ENCODE measurements around the gene POU3F1.
A peak's percentile ranks its signal among the peaks of the same experiment; 100 is the strongest.

The POU3F1 gene

DNA sequence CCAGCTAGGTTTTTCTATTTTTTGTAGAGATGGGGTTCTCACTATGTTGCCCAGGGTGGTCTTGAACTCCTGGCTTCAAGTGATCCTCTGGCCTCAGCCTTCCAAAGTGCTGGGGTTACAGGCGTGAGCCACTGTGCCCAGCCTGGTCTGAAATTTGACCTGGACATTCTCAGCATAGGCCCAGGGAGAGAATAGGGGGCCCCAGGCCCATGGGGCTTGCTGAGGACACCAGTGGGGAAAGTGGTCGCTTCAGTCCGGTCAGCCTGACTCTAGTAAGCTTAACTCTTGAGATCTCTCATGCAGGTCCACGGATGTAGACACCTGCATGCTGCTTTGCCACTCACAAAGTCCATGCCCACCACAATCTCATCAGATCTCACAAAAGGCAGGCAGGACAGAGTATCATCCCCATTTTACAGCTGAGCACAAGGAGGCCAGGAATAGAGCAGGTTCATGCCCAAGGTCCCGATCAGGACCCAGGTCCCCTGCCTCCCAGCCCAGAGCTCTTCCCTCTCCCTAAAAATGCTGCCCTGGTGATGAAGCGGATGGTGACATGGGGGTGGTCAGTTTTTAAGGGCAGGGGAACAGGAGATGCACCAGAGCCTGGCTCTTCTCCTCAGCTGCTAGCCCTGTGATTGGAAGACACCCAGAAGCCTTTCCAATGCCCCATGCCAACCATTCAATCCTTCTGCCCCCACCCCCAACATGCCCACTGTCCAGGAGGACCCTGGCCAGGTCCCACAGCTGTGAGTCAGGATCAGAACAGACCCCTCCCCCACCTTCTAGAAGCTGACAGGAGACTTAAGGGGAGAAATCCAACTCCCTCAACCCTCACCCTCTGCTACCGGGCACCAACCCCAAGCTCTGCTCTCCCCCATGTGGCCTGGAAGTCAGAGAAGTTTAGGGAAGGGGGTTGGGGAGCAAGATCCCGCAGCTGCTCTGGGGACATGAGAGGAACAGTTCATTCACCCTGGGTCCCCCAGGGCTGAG, 43.0 kb downstream of the POU3F1 start:
- peak overlapping the region; percentile 66 for H3K4me3 ChIP-seq (ENCODE audit: low read depth, low read length)
- TF ChIP-seq, protein P1, sequence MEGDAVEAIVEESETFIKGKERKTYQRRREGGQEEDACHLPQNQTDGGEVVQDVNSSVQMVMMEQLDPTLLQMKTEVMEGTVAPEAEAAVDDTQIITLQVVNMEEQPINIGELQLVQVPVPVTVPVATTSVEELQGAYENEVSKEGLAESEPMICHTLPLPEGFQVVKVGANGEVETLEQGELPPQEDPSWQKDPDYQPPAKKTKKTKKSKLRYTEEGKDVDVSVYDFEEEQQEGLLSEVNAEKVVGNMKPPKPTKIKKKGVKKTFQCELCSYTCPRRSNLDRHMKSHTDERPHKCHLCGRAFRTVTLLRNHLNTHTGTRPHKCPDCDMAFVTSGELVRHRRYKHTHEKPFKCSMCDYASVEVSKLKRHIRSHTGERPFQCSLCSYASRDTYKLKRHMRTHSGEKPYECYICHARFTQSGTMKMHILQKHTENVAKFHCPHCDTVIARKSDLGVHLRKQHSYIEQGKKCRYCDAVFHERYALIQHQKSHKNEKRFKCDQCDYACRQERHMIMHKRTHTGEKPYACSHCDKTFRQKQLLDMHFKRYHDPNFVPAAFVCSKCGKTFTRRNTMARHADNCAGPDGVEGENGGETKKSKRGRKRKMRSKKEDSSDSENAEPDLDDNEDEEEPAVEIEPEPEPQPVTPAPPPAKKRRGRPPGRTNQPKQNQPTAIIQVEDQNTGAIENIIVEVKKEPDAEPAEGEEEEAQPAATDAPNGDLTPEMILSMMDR (IDR thresholded peaks at IDR 0.05; ENCODE audit: borderline replicate concordance, insufficient read depth, low read depth, low read length): no peak

DNA sequence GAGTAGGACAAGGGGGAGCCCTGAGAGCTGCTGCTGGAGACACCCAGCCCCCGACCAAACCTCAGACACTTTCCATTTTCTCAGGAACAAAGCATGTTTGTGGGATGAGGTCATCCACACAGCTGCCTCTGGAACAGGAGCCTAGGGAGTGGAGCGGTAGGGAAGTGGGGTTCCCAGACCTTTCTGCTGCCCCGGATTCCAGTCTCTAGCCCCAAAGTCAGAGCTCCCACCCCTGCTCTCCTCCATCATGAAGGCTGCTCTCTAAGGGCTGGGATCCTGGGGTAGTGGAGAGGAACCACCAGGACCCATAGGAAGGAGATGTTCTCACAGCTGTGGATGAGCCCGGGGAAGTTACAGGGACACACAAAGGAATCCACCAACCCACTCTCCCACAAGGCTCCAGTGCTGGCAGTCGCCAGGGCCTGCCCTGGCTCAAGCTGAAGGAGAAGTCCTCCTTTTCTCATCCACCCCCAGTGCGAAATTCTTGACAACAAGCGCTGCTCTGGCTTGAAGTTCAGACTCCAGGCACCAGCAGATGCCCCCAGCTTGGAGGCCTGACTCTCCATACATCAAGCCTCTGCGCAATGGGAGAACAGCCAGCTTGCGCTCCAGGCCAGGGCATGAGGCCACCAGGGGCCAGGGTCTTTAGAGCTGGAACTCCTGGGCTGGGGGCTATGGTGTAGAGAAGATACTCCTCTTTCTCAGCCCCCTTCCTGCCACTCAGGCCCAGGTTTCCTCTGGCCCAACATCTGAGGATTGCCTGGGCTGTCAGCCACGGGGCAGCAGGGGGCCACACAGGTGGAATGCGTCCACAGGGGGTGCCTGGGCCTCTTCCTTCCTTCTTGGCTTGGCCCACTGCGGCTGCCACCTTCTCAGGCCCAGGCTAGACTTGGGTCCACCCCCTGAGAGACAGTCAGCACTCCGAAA, 45.8 kb downstream of the POU3F1 start:
- H3K4me3 ChIP-seq (ENCODE audit: low read depth, low read length): no peak overlapping the region
- TF ChIP-seq, protein P1 (IDR thresholded peaks at IDR 0.05; ENCODE audit: borderline replicate concordance, insufficient read depth, low read depth, low read length): no peak

DNA sequence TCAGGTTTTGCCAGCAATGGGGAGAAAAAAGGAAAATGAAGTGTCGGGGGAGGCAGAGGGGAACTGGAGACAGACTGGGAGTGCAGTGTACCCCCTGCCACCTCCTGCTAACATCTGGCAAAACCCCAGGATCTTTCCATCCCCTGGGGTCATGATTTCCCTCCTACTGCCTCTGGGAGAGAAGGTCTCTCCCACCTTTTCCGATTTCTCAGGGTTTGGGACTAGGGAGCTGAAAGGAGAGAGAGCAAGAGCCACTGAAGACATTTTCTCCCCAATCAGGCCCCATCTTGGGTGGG, 46.4 kb downstream of the POU3F1 start:
- no peak overlapping the region for H3K4me3 ChIP-seq (ENCODE audit: low read depth, low read length)
- TF ChIP-seq, protein P1 (IDR thresholded peaks at IDR 0.05; ENCODE audit: borderline replicate concordance, insufficient read depth, low read depth, low read length): no peak

DNA sequence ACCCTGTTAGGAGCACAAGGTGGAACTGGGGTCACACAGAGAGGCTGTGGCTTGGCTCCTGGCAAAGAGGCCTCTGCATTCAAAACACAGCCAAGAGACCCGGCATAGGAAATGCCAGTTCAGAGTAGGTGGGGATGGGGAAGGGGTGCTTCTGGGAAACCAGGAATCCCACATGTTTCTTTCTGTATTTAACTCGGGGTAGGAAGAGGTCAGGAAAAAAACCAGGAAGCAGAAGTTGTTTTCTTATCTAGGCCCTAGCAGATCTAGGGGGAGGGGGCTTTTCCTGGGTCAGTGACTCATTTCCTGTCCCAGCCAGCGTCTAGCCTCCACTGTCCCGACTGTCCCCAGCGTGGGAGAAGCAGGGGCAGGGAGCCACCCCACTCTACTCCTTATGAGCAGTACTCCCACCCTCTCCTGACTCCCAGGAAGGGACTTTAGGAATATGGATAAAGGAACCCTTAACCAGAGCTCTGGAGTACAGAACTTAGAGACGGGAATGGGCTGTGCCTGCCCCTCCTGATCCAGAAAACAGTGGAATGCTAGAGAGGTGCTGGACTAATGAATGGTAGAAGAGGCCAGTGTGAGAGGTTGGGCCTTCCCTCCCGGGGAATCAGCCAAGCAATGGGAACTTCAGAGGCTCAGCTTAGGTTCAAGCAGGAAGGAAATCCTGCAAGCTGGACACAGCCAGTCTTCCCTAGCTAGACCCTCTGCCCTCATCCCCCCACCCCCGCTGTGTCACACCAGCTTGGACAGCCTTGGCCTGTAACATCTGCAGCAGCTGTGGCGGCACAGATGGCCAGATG, 47.0 kb downstream of the POU3F1 start:
- TF ChIP-seq, protein P1 (IDR thresholded peaks at IDR 0.05; ENCODE audit: borderline replicate concordance, insufficient read depth, low read depth, low read length): no peak
- H3K4me3 ChIP-seq (ENCODE audit: low read depth, low read length): no peak overlapping the region

DNA sequence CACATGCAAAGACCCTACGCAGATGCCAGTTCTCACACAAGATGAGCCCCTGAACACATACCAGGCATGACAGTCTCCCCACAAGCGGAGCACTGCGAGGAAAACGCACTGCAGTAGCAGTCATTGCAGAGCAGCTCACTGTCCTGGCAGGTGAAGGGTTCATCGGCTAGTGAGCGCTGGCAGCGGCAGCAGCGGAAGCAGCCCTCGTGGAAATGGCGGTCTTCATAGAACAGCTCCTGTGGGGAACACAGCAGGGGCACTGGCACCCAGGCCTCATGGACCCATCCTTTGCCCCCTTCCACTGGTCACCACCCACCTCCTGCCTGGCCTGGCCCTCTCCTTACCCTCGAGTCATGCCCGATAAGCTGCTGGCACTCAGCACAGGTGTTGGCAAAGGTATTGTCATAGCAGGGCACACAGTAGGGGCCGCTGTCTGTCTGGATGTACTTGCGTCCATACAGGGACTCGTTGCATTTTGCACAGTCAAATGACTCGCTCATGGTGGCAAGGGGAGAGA, 47.6 kb downstream of the POU3F1 start:
- H3K4me3 ChIP-seq (ENCODE audit: low read depth, low read length): no peak overlapping the region
- TF ChIP-seq, protein P1 (IDR thresholded peaks at IDR 0.05; ENCODE audit: borderline replicate concordance, insufficient read depth, low read depth, low read length): no peak

DNA sequence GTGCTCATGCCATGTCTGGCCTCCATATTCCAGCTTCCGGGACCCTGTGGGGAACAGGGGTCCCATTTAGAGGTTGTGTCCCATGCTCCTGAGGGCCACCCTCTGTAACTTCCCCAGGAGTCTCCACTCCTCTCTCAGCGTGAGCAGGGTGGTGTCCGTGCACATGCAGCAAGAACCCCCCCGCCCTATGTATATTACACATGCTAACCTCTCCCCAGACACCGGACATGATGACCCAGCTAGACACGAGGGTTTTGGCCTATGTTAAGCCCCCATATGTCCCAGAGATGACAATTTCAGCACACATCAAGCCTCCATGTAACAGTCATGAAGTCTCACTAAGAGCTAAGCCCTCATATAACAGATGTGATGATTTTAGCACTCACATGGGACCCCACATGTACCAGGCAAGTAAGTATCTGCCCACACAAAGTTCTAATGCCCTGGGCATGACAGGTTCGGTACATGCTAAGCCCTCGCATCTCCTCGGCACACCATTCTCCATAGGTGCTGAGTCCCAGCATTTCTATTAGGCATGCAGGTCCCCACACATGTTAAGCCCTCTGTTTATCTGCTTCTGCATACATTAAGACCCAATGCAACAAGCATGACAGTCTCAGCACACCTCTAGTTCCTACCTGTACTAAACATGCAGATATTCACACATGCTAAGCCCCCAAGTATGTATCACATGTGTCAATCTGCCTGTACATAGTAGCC, 48.3 kb downstream of the POU3F1 start:
- TF ChIP-seq, protein P1 (IDR thresholded peaks at IDR 0.05; ENCODE audit: borderline replicate concordance, insufficient read depth, low read depth, low read length): no peak
- no peak overlapping the region for H3K4me3 ChIP-seq (ENCODE audit: low read depth, low read length)

All from GM12875 (cell line).